Mesenchymal stem cell (in vitro differentiated cells and primary cell): ENCODE data around the gene NTN5.

Source experiments
- DNase-seq: peaks from one replicate; pipeline ENCODE4 v3.0.0-alpha.2; 2013
- H2AFZ ChIP-seq: one replicate; pipeline ENCODE4 v1.6.1; 2013; ENCODE audit warnings: low read depth, mild to moderate bottlenecking, control low read depth, inconsistent platforms, low read length, moderate library complexity
- H2AK5ac ChIP-seq: 2 replicates; pipeline ENCODE4 v1.6.1; 2013; ENCODE audit warnings: low read length, moderate library complexity, mild to moderate bottlenecking, inconsistent platforms; ENCODE audit not compliant: severe bottlenecking
- H2BK120ac ChIP-seq: one replicate; pipeline ENCODE4 v1.6.1; 2013; ENCODE audit warnings: low read depth, mild to moderate bottlenecking, inconsistent platforms, low read length, moderate library complexity
- H2BK12ac ChIP-seq, 2 experiments: one replicate each; pipeline ENCODE4 v1.6.1; 2013; ENCODE audit warnings: inconsistent platforms in 2 of 2, low read length in 2 of 2, mild to moderate bottlenecking in 2 of 2, moderate library complexity in 2 of 2, control low read depth in 1 of 2
- H2BK15ac ChIP-seq: one replicate; pipeline ENCODE4 v1.6.1; 2013; ENCODE audit warnings: mild to moderate bottlenecking, low read depth, inconsistent platforms; ENCODE audit not compliant: poor library complexity, severe bottlenecking
- H2BK5ac ChIP-seq: 2 replicates; pipeline ENCODE4 v1.6.1; 2013; ENCODE audit warnings: low read depth, mild to moderate bottlenecking, low read length, control low read depth, inconsistent platforms; ENCODE audit not compliant: poor library complexity, severe bottlenecking
- H3K14ac ChIP-seq, 2 experiments: one replicate each; pipeline ENCODE4 v1.6.1; 2013; ENCODE audit warnings: inconsistent platforms in 2 of 2, low read length in 2 of 2, control low read depth in 1 of 2, mild to moderate bottlenecking in 1 of 2, moderate library complexity in 1 of 2
- H3K18ac ChIP-seq, 2 experiments: one replicate each; pipeline ENCODE4 v1.6.1; 2013; ENCODE audit warnings: inconsistent platforms in 2 of 2, low read length in 2 of 2, control low read depth in 1 of 2, low read depth in 1 of 2, mild to moderate bottlenecking in 1 of 2
- H3K23ac ChIP-seq, 2 experiments: one replicate each; pipeline ENCODE4 v1.6.1; 2013; ENCODE audit warnings: inconsistent platforms in 2 of 2, low read length in 2 of 2, mild to moderate bottlenecking in 2 of 2, moderate library complexity in 2 of 2, control low read depth in 1 of 2
- H3K27ac ChIP-seq: 2 replicates; pipeline ENCODE4 v1.5.1; 2013; ENCODE audit warnings: mild to moderate bottlenecking, moderate library complexity, low read length, control low read depth, inconsistent platforms; ENCODE audit not compliant: poor library complexity, severe bottlenecking
- H3K27me3 ChIP-seq, 2 experiments: 2 replicates each; pipeline versions ENCODE4 v1.6.1 to v1.7.0; 2013; ENCODE audit warnings: low read length in 2 of 2, mild to moderate bottlenecking in 2 of 2, moderate library complexity in 2 of 2, control low read depth in 1 of 2, inconsistent platforms in 1 of 2; ENCODE audit not compliant: control insufficient read depth in 1 of 2, insufficient read depth in 1 of 2
- H3K36me3 ChIP-seq, 2 experiments: 2 replicates each; pipeline versions ENCODE4 v1.6.1 to v1.7.0; 2013; ENCODE audit warnings: low read length in 2 of 2, control low read depth in 1 of 2, inconsistent platforms in 1 of 2, low read depth in 1 of 2, mild to moderate bottlenecking in 1 of 2; ENCODE audit not compliant: insufficient read depth in 2 of 2, control insufficient read depth in 1 of 2
- H3K4ac ChIP-seq, 2 experiments: one replicate each; pipeline ENCODE4 v1.6.1; 2013; ENCODE audit warnings: inconsistent platforms in 2 of 2, low read length in 2 of 2, mild to moderate bottlenecking in 2 of 2, moderate library complexity in 2 of 2, control low read depth in 1 of 2, low read depth in 1 of 2
- H3K4me1 ChIP-seq: 2 replicates; pipeline ENCODE4 v1.6.1; 2013; ENCODE audit warnings: low read depth, low read length, control low read depth; ENCODE audit not compliant: control insufficient read depth, insufficient read depth
- H3K4me2 ChIP-seq: 2 replicates; pipeline ENCODE4 v1.6.1; 2013; ENCODE audit warnings: low read length, mild to moderate bottlenecking, inconsistent platforms; ENCODE audit not compliant: poor library complexity, severe bottlenecking
- H3K4me3 ChIP-seq, 2 experiments: 2 replicates each; pipeline versions ENCODE4 v1.5.1 to v1.7.0; 2013; ENCODE audit warnings: low read length in 2 of 2, mild to moderate bottlenecking in 2 of 2, control low read depth in 1 of 2, low read depth in 1 of 2; ENCODE audit not compliant: insufficient read depth in 1 of 2
- H3K79me1 ChIP-seq: replicated peaks from 2 replicates; pipeline ENCODE4 v1.6.1; 2013; ENCODE audit warnings: mild to moderate bottlenecking, control low read depth, low read length, inconsistent platforms; ENCODE audit not compliant: poor library complexity, severe bottlenecking
- H3K9ac ChIP-seq: 2 replicates; pipeline ENCODE4 v1.7.0; 2013; ENCODE audit warnings: mild to moderate bottlenecking, low read length, moderate library complexity
- H3K9me3 ChIP-seq: 2 replicates; pipeline ENCODE4 v1.7.0; 2013; ENCODE audit warnings: mild to moderate bottlenecking, low read length; ENCODE audit not compliant: control insufficient read depth
- H4K8ac ChIP-seq: one replicate; pipeline ENCODE4 v1.6.1; 2013; ENCODE audit warnings: inconsistent platforms, mild to moderate bottlenecking, low read length, moderate library complexity
- H4K91ac ChIP-seq: one replicate; pipeline ENCODE4 v1.6.1; 2013; ENCODE audit warnings: mild to moderate bottlenecking, low read length, inconsistent platforms
- WGBS: methylation state at CpG from one replicate; pipeline ENCODE4 v1.1.7; 2013; ENCODE audit warnings: mixed read lengths; 5-methylcytosine and 5-hydroxymethylcytosine counted together

NTN5 gene

GRCh38 chr19:48628486-48629296 lies 44.1 kb downstream of the NTN5 start:
- H3K79me1 ChIP-seq, result peaks cover 11% of the 10 kb centered on the region
- H2BK120ac ChIP-seq, result no peak overlapping the region
- H3K18ac ChIP-seq, result no peak overlapping the region
- peak overlapping the region; percentile 7 for H3K27ac ChIP-seq
- H3K4me3 ChIP-seq, result no peak overlapping the region
- no peak overlapping the region for H3K4me2 ChIP-seq
- H2BK12ac ChIP-seq, result no peak overlapping the region
- H3K4me1 ChIP-seq, result peaks cover 47% of the 10 kb centered on the region
- H2AK5ac ChIP-seq, result no peak overlapping the region
- no peak overlapping the region for H2AFZ ChIP-seq
- H3K9ac ChIP-seq, result no peak overlapping the region
- DNase-seq, result no peak
- H3K36me3 ChIP-seq, result peaks cover 29 to 40% of the 10 kb centered on the region in 2 experiments
- no peak overlapping the region for H2BK5ac ChIP-seq
- H2BK15ac ChIP-seq, result no peak overlapping the region
- H3K4ac ChIP-seq, result peak overlapping the region in 1 of 2 experiments; percentile 22
- 94% methylated on average over 34 of the region's 34 CpGs for WGBS
- H3K14ac ChIP-seq, result no peak overlapping the region
- no peaks in the 10 kb centered on the region for H3K27me3 ChIP-seq
- no peak overlapping the region for H4K8ac ChIP-seq
- peak overlapping the region; percentile 25 for H4K91ac ChIP-seq
- H3K9me3 ChIP-seq, result no peaks in the 10 kb centered on the region
- H3K23ac ChIP-seq, result no peak overlapping the region

- Histone ChIP-seq H2AK5ac (no peak overlapping the region), H3K23ac (no peak overlapping the region), H3K9me3 (no peaks in the 10 kb centered on the region), H2BK12ac (no peak overlapping the region), H3K36me3 (peaks cover 29 to 40% of the 10 kb centered on the region in 2 experiments), H3K4me3 (no peak overlapping the region), H3K27ac (no peak overlapping the region), H3K4me1 (peaks cover 41% of the 10 kb centered on the region), H3K14ac (no peak overlapping the region), H3K4ac (no peak overlapping the region), H3K79me1 (peaks cover 11% of the 10 kb centered on the region), H2AFZ (no peak overlapping the region), H3K9ac (no peak overlapping the region), H4K8ac (no peak overlapping the region), H3K18ac (no peak overlapping the region), H4K91ac (peak overlapping the region; percentile 34), H2BK15ac (no peak overlapping the region), H2BK5ac (no peak overlapping the region), H3K4me2 (no peak overlapping the region), H3K27me3 (no peaks in the 10 kb centered on the region), H2BK120ac (no peak overlapping the region)
- no peak for DNase-seq
- WGBS, result 94% methylated on average over 16 of the region's 17 CpGs
Observed at GRCh38 chr19:48627865-48628314, 44.9 kb downstream of the NTN5 start.

GRCh38 chr19:48627201-48627864 lies 45.5 kb downstream of the NTN5 start:
- H2AK5ac ChIP-seq, result no peak overlapping the region
- H4K91ac ChIP-seq, result no peak overlapping the region
- H3K79me1 ChIP-seq, result peaks cover 12% of the 10 kb centered on the region
- H3K27me3 ChIP-seq, result no peaks in the 10 kb centered on the region
- H3K4ac ChIP-seq, result no peak overlapping the region
- H3K9ac ChIP-seq, result no peak overlapping the region
- no peak overlapping the region for H2BK12ac ChIP-seq
- 76% methylated on average over 6 of the region's 6 CpGs for WGBS
- H3K36me3 ChIP-seq, result peaks cover 31 to 40% of the 10 kb centered on the region in 2 experiments
- H3K4me2 ChIP-seq, result no peak overlapping the region
- no peak for DNase-seq
- H3K14ac ChIP-seq, result no peak overlapping the region
- H2BK15ac ChIP-seq, result no peak overlapping the region
- H4K8ac ChIP-seq, result no peak overlapping the region
- H2AFZ ChIP-seq, result no peak overlapping the region
- H3K4me1 ChIP-seq, result peaks cover 37% of the 10 kb centered on the region
- no peak overlapping the region for H3K23ac ChIP-seq
- H3K27ac ChIP-seq, result no peak overlapping the region
- no peak overlapping the region for H2BK120ac ChIP-seq
- H3K9me3 ChIP-seq, result no peaks in the 10 kb centered on the region
- H3K4me3 ChIP-seq, result no peak overlapping the region
- no peak overlapping the region for H2BK5ac ChIP-seq
- no peak overlapping the region for H3K18ac ChIP-seq

GRCh38 chr19:48625891-48626327 lies 46.9 kb downstream of the NTN5 start:
- no peak overlapping the region for H3K4me3 ChIP-seq

More at GRCh38 chr19:48625891-48626327, 46.9 kb downstream of the NTN5 start:
- H3K79me1 ChIP-seq, result peaks cover 14% of the 10 kb centered on the region
- H3K36me3 ChIP-seq, result peaks cover 31 to 39% of the 10 kb centered on the region in 2 experiments
- H2AFZ ChIP-seq, result no peak overlapping the region
- WGBS, result 97% methylated on average over 30 of the region's 30 CpGs
- H2BK5ac ChIP-seq, result no peak overlapping the region
- no peak overlapping the region for H2AK5ac ChIP-seq
- H3K4me1 ChIP-seq, result peaks cover 36% of the 10 kb centered on the region
- H4K91ac ChIP-seq, result no peak overlapping the region
- no peak overlapping the region for H4K8ac ChIP-seq
- H3K4ac ChIP-seq, result no peak overlapping the region
- no peaks in the 10 kb centered on the region for H3K9me3 ChIP-seq
- no peak overlapping the region for H3K18ac ChIP-seq
- no peak overlapping the region for H2BK15ac ChIP-seq
- H3K27ac ChIP-seq, result no peak overlapping the region
- no peaks in the 10 kb centered on the region for H3K27me3 ChIP-seq
- no peak overlapping the region for H3K4me2 ChIP-seq
- no peak overlapping the region for H3K14ac ChIP-seq
- H2BK120ac ChIP-seq, result no peak overlapping the region
- no peak overlapping the region for H2BK12ac ChIP-seq
- no peak overlapping the region for H3K9ac ChIP-seq
- no peak overlapping the region for H3K23ac ChIP-seq
- no peak for DNase-seq
